PC-9 (cell line): ENCODE measurements around the gene MTHFD1.

Experiments
- CTCF ChIP-seq: fragments of 200-600 bp; sonication (generic); conservative IDR thresholded peaks from 2 replicates; pipeline ENCODE4 v1.6.1; 2017; ENCODE audit warnings: mixed run types, antibody characterized with exemption, mild to moderate bottlenecking, moderate library complexity
- EZH2 ChIP-seq: fragments of 200-600 bp; sonication (generic); IDR thresholded peaks from 2 replicates; pipeline ENCODE4 v1.8.0; 2017; ENCODE audit warnings: antibody characterized with exemption, low read depth

GRCh38 chr14:64440494-64440893, 52.3 kb downstream of the MTHFD1 start:
- TF ChIP-seq EZH2 (no peak), CTCF (no peak)
